GM18907 (cell line): ENCODE results near the gene GMPPA.

Experiments used
- ATAC-seq: cut with Tn5 transposase; IDR thresholded peaks from one replicate; pipeline ENCODE4 v1.9.1; 2021; ENCODE audit warnings: mild to moderate bottlenecking, moderate library complexity; ENCODE audit not compliant: unreplicated experiment

The GMPPA gene

GRCh38 chr2:219467736-219468075 is 31.0 kb upstream of the GMPPA start:
- no peak for ATAC-seq

GRCh38 chr2:219468410-219469185 is 30.1 kb upstream of the GMPPA start:
- ATAC-seq, result no peak

- ATAC-seq, result no peak
Observed at GRCh38 chr2:219469186-219469724, 29.4 kb upstream of the GMPPA start.

- ATAC-seq, result no peak
Observed at GRCh38 chr2:219470429-219470828, 28.3 kb upstream of the GMPPA start.

GRCh38 chr2:219471476-219472371 is 27.0 kb upstream of the GMPPA start:
- ATAC-seq, result no peak

GRCh38 chr2:219472629-219473187 is 26.0 kb upstream of the GMPPA start:
- no peak for ATAC-seq

- ATAC-seq, result no peak
Observed at GRCh38 chr2:219473511-219473910, 25.2 kb upstream of the GMPPA start.

GRCh38 chr2:219474285-219475060 is 24.2 kb upstream of the GMPPA start:
- ATAC-seq, result no peak

- no peak for ATAC-seq
Observed at GRCh38 chr2:219475278-219475677, 23.4 kb upstream of the GMPPA start.

GRCh38 chr2:219475697-219476651 is 22.7 kb upstream of the GMPPA start:
- no peak for ATAC-seq

- no peak for ATAC-seq
Observed at GRCh38 chr2:219476652-219477151, 22.0 kb upstream of the GMPPA start.

GRCh38 chr2:219477179-219477578 is 21.5 kb upstream of the GMPPA start:
- no peak for ATAC-seq

- no peak for ATAC-seq
Observed at GRCh38 chr2:219477815-219478214, 20.9 kb upstream of the GMPPA start.

- no peak for ATAC-seq
Observed at GRCh38 chr2:219478916-219479315, 19.8 kb upstream of the GMPPA start.

GRCh38 chr2:219480004-219480403 is 18.7 kb upstream of the GMPPA start:
- no peak for ATAC-seq

GRCh38 chr2:219482674-219483405 is 15.9 kb upstream of the GMPPA start:
- ATAC-seq, result no peak

- no peak for ATAC-seq
Observed at GRCh38 chr2:219483451-219484342, 15.0 kb upstream of the GMPPA start.
